GM23338 (cell line): ENCODE data around the gene MAP4K5. TPM values are rescaled to one million over a fixed set of nuclear protein-coding genes. Genes with fewer than 3 reads are reported as not detected.

Experiments used
- ATAC-seq: fragments of 200-7000 bp; cut with Tn5 transposase; 3 replicates; pipeline ENCODE4 v1.9.1; 2020
- DNase-seq: peaks from one replicate; pipeline ENCODE4 v3.0.0-alpha.2; 2015; ENCODE audit warnings: low spot score
- H2AFZ ChIP-seq: fragments of 200-600 bp; sonication (generic); 2 replicates; pipeline ENCODE4 v1.8.0; 2016; ENCODE audit warnings: antibody characterized with exemption, mild to moderate bottlenecking, moderate library complexity
- H3F3A ChIP-seq: fragments of 200-600 bp; sonication (generic); replicated peaks from 2 replicates; pipeline ENCODE4 v1.8.0; 2017; ENCODE audit warnings: antibody characterized with exemption, mixed run types, low read depth
- H3K27ac ChIP-seq: fragments of 200-600 bp; sonication (generic); 2 replicates; pipeline ENCODE4 v1.6.1; 2016; ENCODE audit warnings: low read depth
- H3K27me3 ChIP-seq: fragments of 200-600 bp; sonication (generic); 2 replicates; pipeline ENCODE4 v1.8.0; 2016; ENCODE audit warnings: mild to moderate bottlenecking, mixed run types, moderate library complexity; ENCODE audit not compliant: insufficient read depth
- H3K36me3 ChIP-seq: fragments of 200-600 bp; sonication (generic); 2 replicates; pipeline ENCODE4 v1.8.0; 2016; ENCODE audit warnings: mild to moderate bottlenecking; ENCODE audit not compliant: insufficient read depth
- H3K4me1 ChIP-seq: fragments of 200-600 bp; sonication (generic); 2 replicates; pipeline ENCODE4 v1.8.0; 2016; ENCODE audit warnings: mild to moderate bottlenecking, moderate library complexity; ENCODE audit not compliant: insufficient read depth
- H3K4me2 ChIP-seq: fragments of 200-600 bp; sonication (generic); 2 replicates; pipeline ENCODE4 v1.7.1; 2017; ENCODE audit warnings: mixed run types
- H3K4me3 ChIP-seq: fragments of 200-600 bp; sonication (generic); 2 replicates; pipeline ENCODE4 v1.6.1; 2016; ENCODE audit warnings: mixed run types
- H3K79me2 ChIP-seq: fragments of 200-600 bp; sonication (generic); replicated peaks from 2 replicates; pipeline ENCODE4 v1.8.0; 2017; ENCODE audit warnings: mild to moderate bottlenecking; ENCODE audit not compliant: insufficient read depth
- H3K9me2 ChIP-seq: fragments of 200-600 bp; sonication (generic); 2 replicates; pipeline ENCODE4 v1.8.0; 2017; ENCODE audit not compliant: insufficient read depth
- H4K20me1 ChIP-seq: fragments of 200-600 bp; sonication (generic); replicated peaks from 2 replicates; pipeline ENCODE4 v1.8.0; 2017; ENCODE audit warnings: mild to moderate bottlenecking; ENCODE audit not compliant: insufficient read depth
- H3K27ac Mint-ChIP-seq: 2 replicates; pipeline ENCODE4 v1.8.0; 2020; ENCODE audit warnings: inconsistent platforms, mild to moderate bottlenecking, moderate library complexity, mixed read lengths
- H3K27me3 Mint-ChIP-seq: 3 replicates; pipeline ENCODE4 v1.8.0; 2022; ENCODE audit warnings: low read depth, mild to moderate bottlenecking, moderate library complexity, mixed read lengths, inconsistent platforms; ENCODE audit not compliant: insufficient read depth, poor library complexity
- H3K36me3 Mint-ChIP-seq: 3 replicates; pipeline ENCODE4 v1.8.0; 2021; ENCODE audit warnings: low read depth, mild to moderate bottlenecking, inconsistent platforms, moderate library complexity, mixed read lengths
- H3K4me1 Mint-ChIP-seq: 3 replicates; pipeline ENCODE4 v1.8.0; 2020; ENCODE audit warnings: mild to moderate bottlenecking, inconsistent platforms, mixed read lengths
- H3K4me3 Mint-ChIP-seq: 3 replicates; pipeline ENCODE4 v1.8.0; 2021; ENCODE audit warnings: moderate library complexity, mild to moderate bottlenecking, inconsistent platforms, mixed read lengths
- H3K9me3 Mint-ChIP-seq: 3 replicates; pipeline ENCODE4 v1.8.0; 2020; ENCODE audit warnings: moderate library complexity, mild to moderate bottlenecking, inconsistent platforms, mixed read lengths
- CREB1 ChIP-seq: fragments of 250-450 bp; sonication (Bioruptor Pico); IDR thresholded peaks from 2 replicates; pipeline ENCODE4 v1.5.0; 2020; ENCODE audit warnings: low read depth, mild to moderate bottlenecking, moderate library complexity
- CTCF ChIP-seq, 2 experiments: fragments of 200-600 bp in 1 of 2; sonication (generic) in 1 of 2; conservative IDR thresholded peaks; 2 replicates each; pipeline versions ENCODE4 v1.5.1 to v1.6.1; 2016 to 2017; ENCODE audit warnings: antibody characterized with exemption in 2 of 2, low read depth in 2 of 2, mild to moderate bottlenecking in 2 of 2, moderate library complexity in 1 of 2
- ETS1 ChIP-seq: IDR thresholded peaks from 2 replicates; pipeline ENCODE4 v1.6.1; 2016; ENCODE audit warnings: antibody characterized with exemption
- EZH2 ChIP-seq: fragments of 200-600 bp; sonication (generic); IDR thresholded peaks from one replicate; pipeline ENCODE4 v1.8.0; 2017; ENCODE audit warnings: antibody characterized with exemption, mild to moderate bottlenecking, low read depth; ENCODE audit not compliant: unreplicated experiment
- EZH2phosphoT487 ChIP-seq: fragments of 200-600 bp; sonication (generic); IDR thresholded peaks from one replicate; pipeline ENCODE4 v1.8.1; 2018; ENCODE audit warnings: antibody characterized with exemption; ENCODE audit not compliant: unreplicated experiment
- JUNB ChIP-seq: IDR thresholded peaks from one replicate; pipeline ENCODE4 v1.6.1; 2016; ENCODE audit warnings: antibody characterized with exemption; ENCODE audit not compliant: unreplicated experiment
- NANOG ChIP-seq: IDR thresholded peaks from 2 replicates; pipeline ENCODE4 v1.6.1; 2016; ENCODE audit warnings: antibody characterized with exemption, borderline replicate concordance
- POLR2AphosphoS5 ChIP-seq: IDR thresholded peaks from 2 replicates; pipeline ENCODE4 v1.6.1; 2016; ENCODE audit warnings: antibody characterized with exemption, low read depth
- STAT1 ChIP-seq: IDR thresholded peaks from one replicate; pipeline ENCODE4 v1.6.1; 2016; ENCODE audit warnings: antibody characterized with exemption; ENCODE audit not compliant: unreplicated experiment
- ZNF114 ChIP-seq: fragments of 250-450 bp; sonication (Bioruptor Pico); IDR thresholded peaks from 2 replicates; pipeline ENCODE4 v1.5.0; 2020; ENCODE audit warnings: mild to moderate bottlenecking, moderate library complexity
- ZNF331 ChIP-seq: fragments of 250-450 bp; sonication (Bioruptor Pico); IDR thresholded peaks from 2 replicates; pipeline ENCODE4 v1.5.0; 2020; ENCODE audit warnings: low read depth, mild to moderate bottlenecking, moderate library complexity
- ZNF462 ChIP-seq: fragments of 250-450 bp; sonication (Bioruptor Pico); IDR thresholded peaks from 2 replicates; pipeline ENCODE4 v1.5.0; 2020; ENCODE audit warnings: mild to moderate bottlenecking, moderate library complexity
- polyA plus RNA-seq: library from polyadenylated mRNA; unstranded; fragments of >200 nt; fragmentation: Nextera tagmentation; extraction: Ambion mirVana; gene quantifications from 2 replicates; pipeline ENCODE4 v1.2.1, GENCODE V29; 2016
- total RNA-seq: library from RNA; depleted of rRNA; stranded (reverse); fragments of >200 nt; shearing (Covaris generic); gene quantifications from 2 replicates; pipeline ENCODE4 v1.2.3, GENCODE V29; 2014
- TF ChIP-seq, protein P1 (sequence below): IDR thresholded peaks from one replicate; pipeline ENCODE4 v1.6.1; 2018; ENCODE audit warnings: antibody characterized with exemption; ENCODE audit not compliant: unreplicated experiment

The MAP4K5 gene
- total and polyA plus RNA-seq, 2 experiments from 2014 or later: 71.4 to 74.6 TPM

GRCh38 chr14:50394713-50395112, 137.7 kb downstream of the MAP4K5 start:
- ATAC-seq: no peak
- Mint-ChIP-seq H3K36me3 (peaks cover 2% of the 10 kb centered on the region; the same call in 1 of the 3 replicates), H3K4me3 (no peak overlapping the region), H3K9me3 (no peaks in the 10 kb centered on the region), H3K27me3 (peaks cover 19% of the 10 kb centered on the region), H3K4me1 (peaks cover 11% of the 10 kb centered on the region; the same call in 2 of the 3 replicates), H3K27ac (no peak overlapping the region)
- TF ChIP-seq POLR2AphosphoS5 (no peak), EZH2 (no peak), CTCF (conservative IDR thresholded peaks at IDR 0.05; ENCODE audit: low read depth in 2 of 2) (no peak), ZNF114 (CRISPR knock-in tag) (no peak), STAT1 (no peak), JUNB (no peak), EZH2phosphoT487 (no peak), ETS1 (no peak), ZNF462 (CRISPR knock-in tag) (no peak), CREB1 (CRISPR knock-in tag) (no peak), NANOG (no peak), ZNF331 (CRISPR knock-in tag) (no peak)
- TF ChIP-seq, protein P1, sequence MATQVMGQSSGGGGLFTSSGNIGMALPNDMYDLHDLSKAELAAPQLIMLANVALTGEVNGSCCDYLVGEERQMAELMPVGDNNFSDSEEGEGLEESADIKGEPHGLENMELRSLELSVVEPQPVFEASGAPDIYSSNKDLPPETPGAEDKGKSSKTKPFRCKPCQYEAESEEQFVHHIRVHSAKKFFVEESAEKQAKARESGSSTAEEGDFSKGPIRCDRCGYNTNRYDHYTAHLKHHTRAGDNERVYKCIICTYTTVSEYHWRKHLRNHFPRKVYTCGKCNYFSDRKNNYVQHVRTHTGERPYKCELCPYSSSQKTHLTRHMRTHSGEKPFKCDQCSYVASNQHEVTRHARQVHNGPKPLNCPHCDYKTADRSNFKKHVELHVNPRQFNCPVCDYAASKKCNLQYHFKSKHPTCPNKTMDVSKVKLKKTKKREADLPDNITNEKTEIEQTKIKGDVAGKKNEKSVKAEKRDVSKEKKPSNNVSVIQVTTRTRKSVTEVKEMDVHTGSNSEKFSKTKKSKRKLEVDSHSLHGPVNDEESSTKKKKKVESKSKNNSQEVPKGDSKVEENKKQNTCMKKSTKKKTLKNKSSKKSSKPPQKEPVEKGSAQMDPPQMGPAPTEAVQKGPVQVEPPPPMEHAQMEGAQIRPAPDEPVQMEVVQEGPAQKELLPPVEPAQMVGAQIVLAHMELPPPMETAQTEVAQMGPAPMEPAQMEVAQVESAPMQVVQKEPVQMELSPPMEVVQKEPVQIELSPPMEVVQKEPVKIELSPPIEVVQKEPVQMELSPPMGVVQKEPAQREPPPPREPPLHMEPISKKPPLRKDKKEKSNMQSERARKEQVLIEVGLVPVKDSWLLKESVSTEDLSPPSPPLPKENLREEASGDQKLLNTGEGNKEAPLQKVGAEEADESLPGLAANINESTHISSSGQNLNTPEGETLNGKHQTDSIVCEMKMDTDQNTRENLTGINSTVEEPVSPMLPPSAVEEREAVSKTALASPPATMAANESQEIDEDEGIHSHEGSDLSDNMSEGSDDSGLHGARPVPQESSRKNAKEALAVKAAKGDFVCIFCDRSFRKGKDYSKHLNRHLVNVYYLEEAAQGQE: no peak
- Histone ChIP-seq H3F3A (peaks cover 13% of the 10 kb centered on the region; the same call in 1 of the 2 replicates), H4K20me1 (no peaks in the 10 kb centered on the region), H3K79me2 (no peaks in the 10 kb centered on the region), H3K27me3 (peaks cover 36% of the 10 kb centered on the region), H3K9me2 (no peaks in the 10 kb centered on the region), H3K4me3 (no peak overlapping the region), H3K36me3 (no peaks in the 10 kb centered on the region), H3K4me2 (no peak overlapping the region), H2AFZ (no peak overlapping the region), H3K27ac (no peak overlapping the region), H3K4me1 (peaks cover 15% of the 10 kb centered on the region; the same call in 1 of the 2 replicates)
- no peak for DNase-seq
